ENCODE results near the gene FAS.

The FAS gene

DNA sequence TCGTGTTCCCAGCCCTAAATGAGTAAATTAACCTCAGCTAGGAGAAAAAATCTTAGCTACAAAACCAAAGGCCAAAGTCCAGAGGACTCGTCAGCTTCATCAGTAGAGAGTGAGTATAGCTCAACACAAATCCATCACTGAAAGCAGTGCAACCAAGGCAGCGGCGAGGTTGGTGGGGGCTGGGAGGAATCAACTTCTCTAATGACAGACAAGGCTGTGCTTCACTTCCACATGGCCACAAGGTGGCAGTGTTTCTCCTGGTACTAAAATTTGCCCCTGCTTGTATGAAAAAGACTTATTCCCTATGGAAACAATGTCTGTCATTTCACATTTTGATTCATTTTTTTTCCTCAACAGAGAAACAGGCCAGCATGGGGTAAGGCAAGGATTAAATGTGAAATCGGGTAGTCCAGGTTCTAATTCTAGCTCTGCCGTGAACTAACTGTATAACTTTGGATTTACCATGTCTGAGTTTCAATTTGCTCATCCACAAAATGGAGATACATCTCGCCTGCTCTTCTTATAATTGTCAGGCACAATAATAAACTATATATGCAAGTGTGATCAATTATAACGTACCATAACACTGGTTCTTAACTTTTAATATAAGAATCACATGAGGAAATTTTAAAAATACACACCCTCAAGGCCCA is 39.3 kb downstream of the FAS start:
- H3K4me3 ChIP-seq (ENCODE audit: low read depth, low read length): no peak overlapping the region
- DNase-seq (ENCODE audit: low read depth): peak; percentile 30
- TF ChIP-seq, protein P1, sequence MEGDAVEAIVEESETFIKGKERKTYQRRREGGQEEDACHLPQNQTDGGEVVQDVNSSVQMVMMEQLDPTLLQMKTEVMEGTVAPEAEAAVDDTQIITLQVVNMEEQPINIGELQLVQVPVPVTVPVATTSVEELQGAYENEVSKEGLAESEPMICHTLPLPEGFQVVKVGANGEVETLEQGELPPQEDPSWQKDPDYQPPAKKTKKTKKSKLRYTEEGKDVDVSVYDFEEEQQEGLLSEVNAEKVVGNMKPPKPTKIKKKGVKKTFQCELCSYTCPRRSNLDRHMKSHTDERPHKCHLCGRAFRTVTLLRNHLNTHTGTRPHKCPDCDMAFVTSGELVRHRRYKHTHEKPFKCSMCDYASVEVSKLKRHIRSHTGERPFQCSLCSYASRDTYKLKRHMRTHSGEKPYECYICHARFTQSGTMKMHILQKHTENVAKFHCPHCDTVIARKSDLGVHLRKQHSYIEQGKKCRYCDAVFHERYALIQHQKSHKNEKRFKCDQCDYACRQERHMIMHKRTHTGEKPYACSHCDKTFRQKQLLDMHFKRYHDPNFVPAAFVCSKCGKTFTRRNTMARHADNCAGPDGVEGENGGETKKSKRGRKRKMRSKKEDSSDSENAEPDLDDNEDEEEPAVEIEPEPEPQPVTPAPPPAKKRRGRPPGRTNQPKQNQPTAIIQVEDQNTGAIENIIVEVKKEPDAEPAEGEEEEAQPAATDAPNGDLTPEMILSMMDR (IDR thresholded peaks at IDR 0.05; ENCODE audit: control insufficient read depth, extremely low read depth, insufficient read depth): peak; percentile 66

DNA sequence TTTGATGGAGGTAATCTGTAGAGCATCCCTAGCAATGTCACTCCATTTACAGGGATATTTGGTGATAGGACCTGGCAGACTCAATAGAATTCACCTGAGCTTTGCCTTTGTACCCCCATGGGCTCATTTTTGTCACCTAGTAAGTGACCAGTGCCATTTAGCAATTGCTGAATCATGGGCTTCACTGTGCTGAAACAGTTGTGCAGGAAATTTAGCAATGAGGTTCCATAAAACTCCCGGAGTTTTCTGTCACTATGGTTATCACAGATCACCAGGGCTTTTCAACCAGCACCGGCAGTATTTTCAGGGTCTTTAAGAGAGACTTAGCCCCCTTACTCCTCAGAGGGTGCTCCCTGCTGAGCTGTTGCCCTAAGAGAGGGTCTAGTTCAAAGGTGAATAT is 40.2 kb downstream of the FAS start:
- DNase-seq (ENCODE audit: low read depth): no peak
- TF ChIP-seq, protein P1 (IDR thresholded peaks at IDR 0.05; ENCODE audit: control insufficient read depth, extremely low read depth, insufficient read depth): no peak
- no peak overlapping the region for H3K4me3 ChIP-seq (ENCODE audit: low read depth, low read length)

DNA sequence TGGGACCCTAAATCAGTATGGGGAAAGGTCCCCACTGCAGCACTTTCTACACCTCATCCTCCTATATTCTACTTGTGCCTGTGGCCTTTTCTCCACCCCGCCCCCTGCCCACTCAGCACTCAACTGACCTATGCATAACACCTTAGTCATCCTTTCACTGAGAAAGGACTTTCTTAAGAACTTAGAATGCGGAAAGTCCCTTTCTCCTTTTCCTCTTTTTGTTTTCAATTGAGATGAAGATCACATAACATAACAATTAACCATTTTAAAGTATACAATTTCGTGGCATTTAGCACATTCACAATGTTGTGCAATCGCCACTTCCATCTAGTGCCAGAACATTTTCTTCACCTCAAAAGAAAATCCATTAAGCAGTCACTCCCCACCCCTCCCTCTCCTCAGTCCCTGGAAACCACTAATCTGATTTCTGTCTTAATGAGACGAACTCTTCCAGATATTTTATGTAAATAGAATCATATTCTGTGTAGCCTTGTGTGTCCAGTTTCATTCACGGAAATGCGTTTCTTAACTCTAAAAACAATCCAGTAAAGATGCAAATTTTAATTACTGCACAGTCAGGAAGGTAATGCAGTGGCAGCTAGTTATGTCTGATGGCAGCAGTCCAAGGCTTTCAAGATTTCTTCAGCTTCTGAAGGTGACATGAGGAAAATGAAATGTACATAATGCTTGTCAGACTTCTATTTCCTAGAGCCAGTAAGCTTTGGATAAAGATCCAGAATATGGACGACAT is 41.7 kb downstream of the FAS start:
- H3K4me3 ChIP-seq (ENCODE audit: low read depth, low read length): no peak overlapping the region
- no peak for DNase-seq (ENCODE audit: low read depth)
- TF ChIP-seq, protein P1 (IDR thresholded peaks at IDR 0.05; ENCODE audit: control insufficient read depth, extremely low read depth, insufficient read depth): no peak

DNA sequence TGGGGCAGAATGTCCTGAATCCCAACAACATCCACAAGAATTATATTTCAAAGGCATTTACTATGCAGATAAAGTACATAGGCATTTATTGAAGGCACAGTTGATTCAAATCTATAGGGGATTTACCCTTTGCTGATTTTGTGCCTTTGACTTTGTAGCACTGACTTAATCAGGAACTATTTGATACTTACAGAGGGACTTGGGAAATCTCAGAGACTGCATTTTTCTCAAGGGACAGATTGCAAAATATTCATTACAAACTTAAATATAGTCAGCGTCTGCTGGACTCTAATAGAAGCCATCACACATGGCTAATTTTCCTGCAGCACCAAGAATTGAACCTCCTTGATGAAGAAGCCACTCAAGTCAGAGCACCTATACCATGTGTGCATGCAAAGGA is 44.9 kb downstream of the FAS start:
- no peak for DNase-seq (ENCODE audit: low read depth)
- TF ChIP-seq, protein P1 (IDR thresholded peaks at IDR 0.05; ENCODE audit: control insufficient read depth, extremely low read depth, insufficient read depth): no peak
- no peak overlapping the region for H3K4me3 ChIP-seq (ENCODE audit: low read depth, low read length)

DNA sequence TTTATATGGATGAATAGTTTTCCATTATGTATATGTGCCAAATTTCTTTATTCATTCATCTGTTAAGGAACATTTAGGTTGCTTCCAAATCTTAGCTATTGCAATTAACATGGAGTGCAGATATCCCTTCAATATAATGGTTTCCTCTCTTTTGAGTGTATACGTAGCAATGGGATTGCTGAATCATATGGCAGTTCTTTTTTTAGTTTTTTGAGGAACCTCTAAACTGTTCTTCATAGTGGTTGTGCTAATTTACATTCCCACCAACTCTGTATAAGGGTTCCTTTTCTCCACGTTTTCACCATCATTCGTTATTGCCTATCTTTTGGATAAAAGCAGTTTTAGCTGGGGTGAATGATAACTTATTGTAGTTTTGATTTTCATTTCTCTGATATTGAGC is 46.5 kb downstream of the FAS start:
- DNase-seq (ENCODE audit: low read depth): no peak
- TF ChIP-seq, protein P1 (IDR thresholded peaks at IDR 0.05; ENCODE audit: control insufficient read depth, extremely low read depth, insufficient read depth): no peak
- no peak overlapping the region for H3K4me3 ChIP-seq (ENCODE audit: low read depth, low read length)

DNA sequence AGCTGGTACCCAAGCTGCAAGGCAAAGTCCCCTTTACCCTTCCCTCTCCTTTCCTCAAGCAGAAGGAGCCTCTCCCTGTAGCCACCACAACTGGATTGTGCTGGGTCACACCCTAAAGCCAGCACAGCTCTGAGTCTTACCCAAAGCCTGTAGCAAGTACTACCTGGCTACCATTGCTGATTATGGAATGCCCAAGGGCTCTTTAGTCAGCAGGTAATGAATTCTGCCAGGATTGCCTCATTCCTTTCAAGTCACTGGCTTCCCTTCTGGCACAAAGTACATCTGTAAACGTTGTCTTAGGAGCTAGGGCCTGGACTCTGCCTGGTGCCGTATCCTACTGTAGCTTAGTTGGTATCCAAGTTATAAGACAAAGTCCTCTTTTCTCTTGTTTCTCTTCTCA is 52.0 kb downstream of the FAS start:
- no peak overlapping the region for H3K4me3 ChIP-seq (ENCODE audit: low read depth, low read length)
- DNase-seq (ENCODE audit: low read depth): no peak
- TF ChIP-seq, protein P1 (IDR thresholded peaks at IDR 0.05; ENCODE audit: control insufficient read depth, extremely low read depth, insufficient read depth): no peak
